ENCODE measurements around the gene AP1S1.
"Not testable (repeated sequence)": the region's sequence is repeated elsewhere in the genome, so short reads cannot be mapped to it uniquely, and the experiment has no call there.

The AP1S1 gene

DNA sequence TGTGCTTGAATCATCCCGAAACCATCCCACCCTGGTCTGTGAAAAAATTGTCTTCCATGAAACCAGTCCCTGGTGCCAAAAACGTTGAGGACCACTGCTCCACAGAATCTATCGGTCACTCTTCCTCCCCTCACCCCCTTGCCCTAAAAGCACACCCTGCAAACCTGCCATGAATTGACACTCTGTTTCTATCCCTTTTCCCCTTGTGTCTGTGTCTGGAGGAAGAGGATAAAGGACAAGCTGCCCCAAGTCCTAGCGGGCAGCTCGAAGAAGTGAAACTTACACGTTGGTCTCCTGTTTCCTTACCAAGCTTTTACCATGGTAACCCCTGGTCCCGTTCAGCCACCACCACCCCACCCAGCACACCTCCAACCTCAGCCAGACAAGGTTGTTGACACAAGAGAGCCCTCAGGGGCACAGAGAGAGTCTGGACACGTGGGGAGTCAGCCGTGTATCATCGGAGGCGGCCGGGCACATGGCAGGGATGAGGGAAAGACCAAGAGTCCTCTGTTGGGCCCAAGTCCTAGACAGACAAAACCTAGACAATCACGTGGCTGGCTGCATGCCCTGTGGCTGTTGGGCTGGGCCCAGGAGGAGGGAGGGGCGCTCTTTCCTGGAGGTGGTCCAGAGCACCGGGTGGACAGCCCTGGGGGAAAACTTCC, 28.2 kb upstream of the AP1S1 start:
- DNase-seq (ENCODE audit: low spot score) = no peak

DNA sequence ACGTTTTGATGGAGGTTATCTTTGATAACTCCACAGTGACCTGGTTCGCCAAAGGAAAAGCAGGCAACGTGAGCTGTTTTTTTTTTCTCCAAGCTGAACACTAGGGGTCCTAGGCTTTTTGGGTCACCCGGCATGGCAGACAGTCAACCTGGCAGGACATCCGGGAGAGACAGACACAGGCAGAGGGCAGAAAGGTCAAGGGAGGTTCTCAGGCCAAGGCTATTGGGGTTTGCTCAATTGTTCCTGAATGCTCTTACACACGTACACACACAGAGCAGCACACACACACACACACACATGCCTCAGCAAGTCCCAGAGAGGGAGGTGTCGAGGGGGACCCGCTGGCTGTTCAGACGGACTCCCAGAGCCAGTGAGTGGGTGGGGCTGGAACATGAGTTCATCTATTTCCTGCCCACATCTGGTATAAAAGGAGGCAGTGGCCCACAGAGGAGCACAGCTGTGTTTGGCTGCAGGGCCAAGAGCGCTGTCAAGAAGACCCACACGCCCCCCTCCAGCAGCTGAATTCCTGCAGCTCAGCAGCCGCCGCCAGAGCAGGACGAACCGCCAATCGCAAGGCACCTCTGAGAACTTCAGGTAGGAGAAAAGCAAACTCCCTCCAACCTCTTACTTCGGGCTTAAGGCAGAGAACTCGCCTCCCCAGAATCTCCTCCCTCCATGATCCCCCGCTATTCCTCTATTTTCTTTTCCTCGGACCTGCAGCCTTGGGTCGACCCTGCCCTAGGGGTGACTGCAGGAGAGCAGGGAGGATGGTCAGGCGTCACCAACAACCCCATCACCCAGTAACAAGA, 27.4 kb upstream of the AP1S1 start, which contains the start of gene SERPINE1:
TSS of gene SERPINE1 (plus strand) at position 454 of the 809 bp plus-strand sequence. CDS start 1,290 bp downstream, outside the sequence.
- peak; percentile 85 for DNase-seq (ENCODE audit: low spot score)

DNA sequence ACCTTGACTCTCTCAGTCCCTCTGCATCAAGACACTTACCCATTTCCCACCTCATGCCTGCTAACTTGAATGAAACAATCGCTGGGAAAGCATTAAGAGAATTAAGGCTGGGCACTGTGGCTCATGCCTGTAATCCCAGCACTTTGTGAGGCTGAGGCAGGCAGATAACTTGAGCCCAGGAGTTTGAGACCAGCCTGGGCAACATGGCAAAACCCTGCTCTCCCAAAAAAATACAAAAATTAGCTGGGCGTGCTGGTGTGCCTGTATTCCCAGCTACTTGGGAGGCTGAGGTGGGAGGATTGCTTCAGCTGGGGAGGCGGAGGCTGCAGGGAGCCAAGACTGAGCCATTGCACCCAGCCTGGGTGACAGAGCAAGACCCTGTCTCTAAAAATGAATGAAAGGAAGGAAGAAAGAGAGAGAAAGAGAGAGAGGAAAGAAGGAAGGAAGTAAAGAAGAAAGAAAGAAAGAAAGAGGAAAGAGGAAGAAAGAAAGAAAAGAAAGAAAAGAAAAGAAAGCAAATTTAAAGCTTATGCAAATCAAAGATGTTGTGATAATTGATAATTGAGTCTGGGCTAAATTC, 26.7 kb upstream of the AP1S1 start:
- DNase-seq (ENCODE audit: low spot score) = no peak

DNA sequence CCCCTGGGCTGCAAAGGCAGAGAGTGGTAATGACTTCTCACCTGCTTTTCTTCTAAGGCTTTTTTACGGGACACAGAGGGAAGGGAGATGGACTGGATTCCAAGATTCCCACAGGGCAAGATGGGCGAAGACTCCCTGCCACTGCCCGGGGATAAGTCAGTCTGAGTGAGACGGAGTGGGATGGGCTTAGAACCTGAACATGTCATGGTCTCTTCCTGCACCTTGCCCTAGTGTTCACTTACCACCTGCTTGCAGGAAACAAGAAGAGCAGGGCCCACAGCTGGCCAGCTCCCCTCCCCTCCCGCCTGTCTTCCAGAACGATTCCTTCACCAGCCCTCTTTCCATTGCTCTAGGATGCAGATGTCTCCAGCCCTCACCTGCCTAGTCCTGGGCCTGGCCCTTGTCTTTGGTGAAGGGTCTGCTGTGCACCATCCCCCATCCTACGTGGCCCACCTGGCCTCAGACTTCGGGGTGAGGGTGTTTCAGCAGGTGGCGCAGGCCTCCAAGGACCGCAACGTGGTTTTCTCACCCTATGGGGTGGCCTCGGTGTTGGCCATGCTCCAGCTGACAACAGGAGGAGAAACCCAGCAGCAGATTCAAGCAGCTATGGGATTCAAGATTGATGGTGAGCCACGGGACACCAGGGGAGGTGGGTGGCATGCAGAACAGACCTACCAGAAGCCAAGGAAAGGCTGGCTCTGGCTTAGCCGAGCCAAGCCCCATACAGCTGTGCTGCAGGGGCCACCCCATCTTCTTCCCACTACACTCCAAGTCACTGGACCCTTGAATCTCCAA, 26.0 kb upstream of the AP1S1 start:
- DNase-seq (ENCODE audit: low spot score) = no peak

DNA sequence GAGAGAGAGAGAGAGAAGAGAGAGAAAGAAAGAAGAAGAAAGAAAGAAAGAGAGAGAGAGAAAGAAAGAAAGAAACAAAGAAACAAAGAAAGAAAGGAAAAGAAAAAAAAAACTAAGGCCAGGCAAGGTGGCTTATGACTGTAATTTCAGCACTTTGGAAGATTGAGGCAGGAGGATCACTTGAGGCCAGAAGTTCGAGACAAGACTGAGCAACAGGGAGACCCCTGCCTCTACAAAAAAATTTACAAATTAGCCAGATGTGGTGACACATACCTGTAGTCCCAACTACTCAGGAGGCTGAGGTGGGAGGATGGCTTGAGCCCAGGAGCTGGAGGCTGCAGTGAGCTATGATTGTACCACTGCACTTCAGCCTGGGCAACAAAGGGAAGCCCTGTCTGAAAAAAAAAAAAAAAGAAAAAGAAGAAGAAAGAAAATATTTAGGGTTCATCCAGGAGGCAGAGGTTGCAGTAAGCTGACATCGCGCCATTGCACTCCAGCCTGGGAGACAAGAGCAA, 24.6 kb upstream of the AP1S1 start:
- no peak for DNase-seq (ENCODE audit: low spot score)

DNA sequence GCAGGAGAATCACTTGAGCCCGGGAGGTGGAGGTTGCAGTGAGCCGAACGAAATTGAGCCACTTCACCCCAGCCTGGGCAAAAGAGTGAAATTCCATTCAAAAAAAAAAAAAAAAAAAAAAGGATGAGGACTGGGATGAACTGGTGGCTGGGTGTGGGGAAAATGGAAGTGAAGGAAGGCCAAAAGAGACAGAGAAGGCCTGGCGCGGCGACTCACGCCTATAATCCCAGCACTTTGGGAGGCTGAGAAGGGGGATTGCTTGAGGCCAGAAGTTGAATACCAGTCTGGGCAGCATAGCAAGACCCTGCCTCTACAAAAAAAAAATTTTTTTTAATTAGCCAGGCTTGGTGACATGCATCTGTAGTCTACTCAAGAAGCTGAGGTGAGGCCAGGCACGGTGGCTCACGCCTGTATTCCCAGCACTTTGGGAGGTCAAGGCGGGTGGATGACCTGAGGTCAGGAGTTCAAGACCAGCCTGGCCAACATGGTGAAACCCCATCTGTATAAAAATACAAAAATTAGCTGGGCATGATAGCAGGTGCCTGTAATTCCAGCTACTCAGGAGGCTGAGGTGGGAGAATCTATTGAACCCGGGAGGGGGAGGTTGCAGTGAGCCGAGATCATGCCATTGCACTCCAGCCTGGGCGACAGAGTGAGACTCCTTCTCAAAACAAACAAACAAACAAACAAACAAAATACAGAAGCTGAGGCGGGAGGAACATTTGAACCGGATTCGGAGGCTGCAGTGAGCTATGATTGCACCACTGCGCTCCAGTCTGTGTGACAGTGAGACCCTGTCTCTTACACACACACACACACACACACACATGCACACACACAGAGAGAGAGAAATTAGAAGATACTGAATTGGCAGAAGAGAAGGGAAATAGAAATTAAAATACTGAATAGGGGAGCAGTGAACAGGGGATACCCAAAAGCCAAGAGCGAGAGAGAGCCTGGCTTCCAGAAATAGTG, 21.4 kb upstream of the AP1S1 start:
- not testable (repeated sequence) for DNase-seq (ENCODE audit: low spot score)

DNA sequence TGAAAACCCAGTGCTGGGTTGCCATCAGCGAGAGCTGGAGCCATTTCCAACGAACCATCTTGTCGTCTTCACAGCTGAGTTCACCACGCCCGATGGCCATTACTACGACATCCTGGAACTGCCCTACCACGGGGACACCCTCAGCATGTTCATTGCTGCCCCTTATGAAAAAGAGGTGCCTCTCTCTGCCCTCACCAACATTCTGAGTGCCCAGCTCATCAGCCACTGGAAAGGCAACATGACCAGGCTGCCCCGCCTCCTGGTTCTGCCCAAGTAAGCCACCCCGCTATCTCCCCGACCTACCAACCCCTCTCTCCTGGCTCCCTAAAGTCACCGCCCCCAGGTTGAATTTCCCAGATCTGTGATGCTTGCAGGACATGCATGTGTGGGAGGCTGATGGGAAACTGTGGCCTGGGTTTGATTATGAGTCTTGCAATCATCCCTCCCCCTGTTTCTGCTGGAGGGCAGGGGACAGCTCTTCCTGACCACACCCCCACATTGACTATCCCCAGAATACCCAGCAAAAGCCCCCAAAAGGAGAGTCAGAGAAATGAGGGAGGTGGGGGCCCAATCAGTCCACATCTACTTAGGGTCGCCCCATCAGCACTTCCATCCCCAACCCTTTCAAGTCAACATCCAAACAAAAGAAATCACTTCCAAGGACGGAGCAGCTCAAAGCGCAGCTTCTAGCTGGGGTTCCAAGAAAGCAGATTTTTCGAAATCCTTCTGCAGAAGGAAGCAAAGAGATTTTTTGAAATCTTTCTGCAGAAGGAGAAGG, 20.5 kb upstream of the AP1S1 start:
- no peak for DNase-seq (ENCODE audit: low spot score)

DNA sequence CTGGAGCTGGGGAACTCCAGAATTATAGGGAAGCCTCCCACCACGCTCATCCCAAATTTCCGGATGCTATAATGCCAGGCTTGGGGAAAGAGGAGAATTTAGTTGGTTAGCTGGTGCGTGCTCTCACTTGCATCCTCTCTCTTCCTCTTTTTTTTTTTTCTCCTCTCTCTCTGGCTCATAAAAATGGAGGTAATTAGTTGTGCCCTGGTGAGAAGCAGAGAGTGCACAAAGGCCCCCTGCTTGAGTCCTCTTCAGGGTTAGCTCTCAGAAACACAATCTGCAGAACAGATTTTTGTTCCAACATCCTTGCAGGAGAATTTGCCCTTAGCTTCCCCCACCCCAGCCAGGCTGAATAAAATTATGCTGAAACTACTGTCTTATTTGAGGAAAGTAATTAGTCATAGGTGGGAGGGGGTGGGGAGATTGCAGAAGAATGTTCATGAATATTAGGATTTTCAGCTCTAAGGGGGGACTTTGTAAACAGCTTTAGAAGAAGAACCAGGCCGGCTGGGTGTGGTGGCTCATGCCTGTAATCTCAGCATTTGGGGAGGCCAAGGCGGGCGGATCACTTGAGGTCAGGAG, 19.8 kb upstream of the AP1S1 start:
- no peak for DNase-seq (ENCODE audit: low spot score)

DNA sequence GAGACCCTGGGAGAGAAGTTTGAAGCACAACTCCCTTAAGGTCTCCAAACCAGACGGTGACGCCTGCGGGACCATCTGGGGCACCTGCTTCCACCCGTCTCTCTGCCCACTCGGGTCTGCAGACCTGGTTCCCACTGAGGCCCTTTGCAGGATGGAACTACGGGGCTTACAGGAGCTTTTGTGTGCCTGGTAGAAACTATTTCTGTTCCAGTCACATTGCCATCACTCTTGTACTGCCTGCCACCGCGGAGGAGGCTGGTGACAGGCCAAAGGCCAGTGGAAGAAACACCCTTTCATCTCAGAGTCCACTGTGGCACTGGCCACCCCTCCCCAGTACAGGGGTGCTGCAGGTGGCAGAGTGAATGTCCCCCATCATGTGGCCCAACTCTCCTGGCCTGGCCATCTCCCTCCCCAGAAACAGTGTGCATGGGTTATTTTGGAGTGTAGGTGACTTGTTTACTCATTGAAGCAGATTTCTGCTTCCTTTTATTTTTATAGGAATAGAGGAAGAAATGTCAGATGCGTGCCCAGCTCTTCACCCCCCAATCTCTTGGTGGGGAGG, 16.5 kb upstream of the AP1S1 start:
- DNase-seq (ENCODE audit: low spot score) = no peak

DNA sequence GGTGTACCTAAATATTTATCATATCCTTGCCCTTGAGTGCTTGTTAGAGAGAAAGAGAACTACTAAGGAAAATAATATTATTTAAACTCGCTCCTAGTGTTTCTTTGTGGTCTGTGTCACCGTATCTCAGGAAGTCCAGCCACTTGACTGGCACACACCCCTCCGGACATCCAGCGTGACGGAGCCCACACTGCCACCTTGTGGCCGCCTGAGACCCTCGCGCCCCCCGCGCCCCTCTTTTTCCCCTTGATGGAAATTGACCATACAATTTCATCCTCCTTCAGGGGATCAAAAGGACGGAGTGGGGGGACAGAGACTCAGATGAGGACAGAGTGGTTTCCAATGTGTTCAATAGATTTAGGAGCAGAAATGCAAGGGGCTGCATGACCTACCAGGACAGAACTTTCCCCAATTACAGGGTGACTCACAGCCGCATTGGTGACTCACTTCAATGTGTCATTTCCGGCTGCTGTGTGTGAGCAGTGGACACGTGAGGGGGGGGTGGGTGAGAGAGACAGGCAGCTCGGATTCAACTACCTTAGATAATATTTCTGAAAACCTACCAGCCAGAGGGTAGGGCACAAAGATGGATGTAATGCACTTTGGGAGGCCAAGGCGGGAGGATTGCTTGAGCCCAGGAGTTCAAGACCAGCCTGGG, 15.9 kb upstream of the AP1S1 start:
- peak; percentile 88 for DNase-seq (ENCODE audit: low spot score)

DNA sequence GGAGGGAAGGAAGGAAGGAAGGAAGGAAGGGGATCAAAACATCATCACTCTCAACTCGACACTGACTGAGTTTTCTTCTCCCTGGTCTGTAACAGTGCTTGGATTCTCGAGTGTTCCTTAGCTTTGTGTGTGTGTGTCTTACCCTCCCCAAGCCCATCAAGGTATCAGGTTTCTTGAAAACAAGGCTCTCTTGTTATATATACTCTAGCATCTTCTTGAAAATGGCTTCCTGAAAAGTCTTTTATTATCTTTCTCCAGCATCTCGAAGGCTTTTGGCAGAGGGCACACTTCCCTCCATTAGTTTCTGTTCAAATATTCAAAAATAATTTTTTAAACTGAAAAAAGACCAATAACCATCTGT, 14.0 kb upstream of the AP1S1 start:
- no peak for DNase-seq (ENCODE audit: low spot score)

DNA sequence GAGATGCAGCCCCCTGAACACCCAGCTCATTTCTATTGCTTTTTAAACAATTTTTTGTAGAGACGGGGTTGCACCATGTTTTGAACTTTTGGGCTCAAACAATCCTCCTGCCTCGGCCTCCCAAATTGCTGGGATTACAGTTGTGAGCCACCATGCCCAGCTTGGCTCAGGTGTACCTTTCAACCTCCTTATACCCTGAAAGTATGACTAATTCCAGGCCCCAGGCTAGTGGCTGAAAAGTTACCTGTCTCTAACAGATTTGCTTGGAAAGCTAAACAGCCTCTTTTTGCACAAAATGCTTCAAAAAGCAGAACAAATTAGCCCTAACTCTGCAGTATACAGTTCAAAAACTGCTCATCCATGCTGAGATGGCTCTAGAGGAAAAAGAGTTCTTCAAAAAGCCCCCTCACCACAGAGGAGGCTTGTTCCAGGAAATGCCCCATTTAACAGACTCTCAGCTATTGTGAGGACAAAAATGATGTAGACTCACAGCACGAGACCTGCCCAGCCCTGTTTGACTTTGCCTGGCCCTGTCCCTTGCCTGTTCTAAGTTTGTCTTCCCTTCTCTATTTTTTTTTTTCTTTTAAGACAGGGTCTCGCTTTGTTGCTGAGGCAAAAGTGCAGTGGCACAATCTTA, 13.4 kb upstream of the AP1S1 start:
- no peak for DNase-seq (ENCODE audit: low spot score)

DNA sequence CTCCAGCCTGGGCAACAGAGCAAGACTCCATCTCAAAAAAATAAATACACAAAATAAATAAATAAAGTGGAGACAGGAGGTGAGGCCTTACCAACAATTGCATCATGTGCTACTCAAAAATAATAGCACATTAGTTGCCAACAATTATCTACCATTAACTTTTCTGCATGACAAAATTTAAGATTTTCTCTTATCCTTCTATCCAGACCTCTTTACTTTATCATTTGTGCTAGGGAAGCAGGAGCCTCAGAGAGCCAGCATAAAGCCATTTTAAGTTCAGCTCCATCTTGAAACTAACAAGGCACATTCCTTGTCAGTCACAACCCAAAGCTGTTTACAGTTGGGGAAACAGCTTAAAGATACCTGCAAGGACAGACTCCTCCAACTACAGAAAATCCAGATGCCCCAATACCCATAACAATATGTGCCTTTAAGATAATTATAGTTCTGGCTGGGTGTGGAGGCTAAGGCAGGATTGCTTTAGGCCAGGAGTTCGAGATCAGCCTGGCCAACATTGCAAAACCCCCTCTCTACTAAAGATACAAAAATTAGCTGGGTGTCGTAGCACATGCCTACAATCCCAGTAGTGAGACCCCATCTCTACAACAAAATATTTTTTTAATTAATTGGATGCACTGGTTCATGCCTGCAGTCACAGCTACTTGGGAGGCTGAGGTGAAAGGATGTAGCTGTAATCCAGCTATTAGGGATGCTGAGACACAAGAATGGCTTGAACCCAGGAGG, 2.2 kb upstream of the AP1S1 start:
- no peak for DNase-seq (ENCODE audit: low spot score)

DNA sequence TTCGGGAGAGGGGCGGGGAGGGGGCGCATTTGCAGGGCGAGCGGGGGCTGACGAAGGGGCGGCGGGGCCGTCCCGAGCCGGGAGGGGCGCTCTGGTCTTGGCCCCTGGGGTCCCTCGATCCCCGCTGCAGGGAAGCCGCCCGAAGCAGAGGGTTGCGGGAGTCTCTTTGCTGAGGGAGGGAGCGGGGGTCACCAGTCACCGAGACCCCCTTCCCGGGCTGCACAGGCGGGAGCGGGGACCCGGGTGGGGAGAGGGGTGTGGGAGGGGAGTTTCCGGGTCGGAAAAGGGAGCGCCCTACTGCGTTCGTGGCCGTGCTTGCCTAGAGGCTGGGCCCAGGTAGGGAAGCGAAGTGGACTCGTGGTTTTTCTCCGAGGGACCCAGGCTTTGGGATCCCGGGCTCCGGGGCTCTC, 422 bp downstream of the AP1S1 start:
- no peak for DNase-seq (ENCODE audit: low spot score)

DNA sequence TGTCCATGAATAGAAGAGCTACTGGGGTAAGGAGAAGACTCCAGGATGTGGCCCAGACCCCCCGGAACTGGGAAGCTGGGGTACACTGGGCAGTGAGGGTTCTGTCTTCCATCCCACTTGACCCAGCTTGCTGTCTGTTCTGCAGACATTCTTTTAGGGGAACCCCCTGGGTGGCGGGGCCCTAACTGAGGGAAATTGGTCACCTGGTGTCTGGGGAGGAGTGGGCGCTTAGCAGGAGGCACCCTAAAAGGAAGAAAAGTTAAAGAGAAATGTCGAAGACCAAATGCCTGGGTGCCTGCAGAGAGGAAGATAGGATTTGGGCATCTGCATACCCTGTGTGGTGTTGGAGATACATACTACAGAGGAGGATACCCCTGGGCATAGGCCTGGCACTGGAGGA, 1.0 kb downstream of the AP1S1 start:
- DNase-seq (ENCODE audit: low spot score) = no peak

DNA sequence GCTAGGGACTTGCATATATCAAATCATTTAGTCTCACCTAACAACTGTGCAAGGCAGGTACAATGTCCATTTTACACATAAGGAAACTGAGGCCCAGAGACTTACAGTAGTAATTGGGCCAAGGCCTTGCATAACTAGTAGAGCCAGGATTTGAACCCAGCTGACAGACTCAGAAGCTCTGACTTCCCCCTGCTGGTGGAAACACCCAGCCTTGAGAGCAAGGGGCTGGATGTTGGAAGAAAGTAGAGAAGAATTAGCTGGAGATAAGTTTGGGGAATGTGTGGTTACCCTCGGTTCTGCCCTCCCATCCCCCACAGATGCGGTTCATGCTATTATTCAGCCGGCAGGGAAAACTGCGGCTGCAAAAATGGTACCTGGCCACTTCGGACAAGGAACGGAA, 2.0 kb downstream of the AP1S1 start:
- no peak for DNase-seq (ENCODE audit: low spot score)

DNA sequence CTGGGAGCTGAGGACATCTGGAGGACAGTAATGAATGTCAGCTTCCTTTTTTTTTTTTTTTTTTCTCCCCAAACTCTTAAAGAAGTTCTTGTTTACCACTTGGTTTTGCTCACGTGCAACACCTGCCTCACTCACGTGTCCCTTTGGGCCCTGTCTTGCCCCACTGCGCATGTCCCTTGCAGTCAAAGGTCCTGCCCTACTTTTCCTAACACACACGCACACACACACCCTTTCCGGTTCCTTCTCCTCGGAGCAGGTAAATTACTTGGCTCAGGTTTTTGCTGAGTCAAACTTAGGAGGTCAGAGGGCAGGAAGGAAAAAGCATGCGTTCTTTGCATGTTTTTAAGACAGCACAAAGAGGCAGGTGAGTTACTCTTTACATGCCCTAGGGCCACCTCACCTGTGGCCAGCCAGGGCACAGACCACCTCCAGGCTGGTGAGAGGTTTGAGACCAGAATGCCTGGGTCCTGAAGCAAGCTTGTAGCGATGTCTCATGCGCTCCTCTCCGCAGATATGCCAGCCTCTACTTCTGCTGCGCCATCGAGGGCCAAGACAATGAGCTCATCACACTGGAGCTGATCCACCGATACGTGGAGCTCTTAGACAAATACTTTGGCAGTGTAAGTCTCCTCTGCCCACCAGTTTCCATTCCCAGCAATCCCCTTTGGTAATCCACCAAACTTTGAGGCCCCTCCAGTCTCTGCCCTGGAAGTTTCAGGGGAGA, 2.8 kb downstream of the AP1S1 start:
- DNase-seq (ENCODE audit: low spot score) = no peak
